ENCODE results near the gene AQP10.
"Not testable (repeated sequence)": the region's sequence is repeated elsewhere in the genome, so short reads cannot be mapped to it uniquely, and the experiment has no call there.

AQP10 gene, protein sequence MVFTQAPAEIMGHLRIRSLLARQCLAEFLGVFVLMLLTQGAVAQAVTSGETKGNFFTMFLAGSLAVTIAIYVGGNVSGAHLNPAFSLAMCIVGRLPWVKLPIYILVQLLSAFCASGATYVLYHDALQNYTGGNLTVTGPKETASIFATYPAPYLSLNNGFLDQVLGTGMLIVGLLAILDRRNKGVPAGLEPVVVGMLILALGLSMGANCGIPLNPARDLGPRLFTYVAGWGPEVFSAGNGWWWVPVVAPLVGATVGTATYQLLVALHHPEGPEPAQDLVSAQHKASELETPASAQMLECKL

DNA sequence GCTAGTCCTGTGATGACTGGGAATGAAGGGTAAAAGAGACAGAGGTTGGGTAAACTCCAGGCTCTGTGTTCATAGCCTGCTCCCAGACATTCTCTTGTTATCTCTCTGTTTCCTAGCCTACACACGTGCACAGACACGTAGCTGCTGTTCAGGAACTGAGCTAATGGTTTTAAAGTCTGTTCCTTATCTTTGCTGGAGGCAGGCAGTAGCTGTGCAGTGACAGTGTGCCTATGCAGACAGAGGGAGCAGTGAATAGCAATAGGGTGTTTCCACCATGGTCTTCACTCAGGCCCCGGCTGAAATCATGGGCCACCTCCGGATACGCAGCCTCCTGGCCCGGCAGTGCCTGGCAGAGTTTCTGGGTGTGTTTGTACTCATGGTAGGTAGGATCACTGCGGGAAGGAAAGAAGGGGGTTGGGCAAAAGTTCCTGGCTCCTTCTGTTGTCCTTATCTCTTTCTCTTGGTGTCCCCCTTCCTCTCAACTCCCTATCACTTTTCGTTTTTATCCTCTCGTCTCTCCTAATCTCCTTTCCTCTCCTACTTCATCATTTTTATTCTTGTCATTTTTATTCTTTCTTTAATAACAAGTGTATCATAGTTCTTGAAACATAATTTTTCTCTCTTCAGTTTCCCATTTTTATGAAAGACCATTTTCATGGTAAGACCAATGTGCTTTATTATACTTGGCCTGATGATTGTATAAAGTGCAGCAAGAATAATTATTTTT, at the start of gene AQP10:
Gene AQP10, plus strand, starts transcription at position 212 of the 727 bp plus-strand sequence. Its CDS starts 63 bp downstream, at position 275.
- DNase-seq (ENCODE audit: low read depth in 2 of 2) = no peak

DNA sequence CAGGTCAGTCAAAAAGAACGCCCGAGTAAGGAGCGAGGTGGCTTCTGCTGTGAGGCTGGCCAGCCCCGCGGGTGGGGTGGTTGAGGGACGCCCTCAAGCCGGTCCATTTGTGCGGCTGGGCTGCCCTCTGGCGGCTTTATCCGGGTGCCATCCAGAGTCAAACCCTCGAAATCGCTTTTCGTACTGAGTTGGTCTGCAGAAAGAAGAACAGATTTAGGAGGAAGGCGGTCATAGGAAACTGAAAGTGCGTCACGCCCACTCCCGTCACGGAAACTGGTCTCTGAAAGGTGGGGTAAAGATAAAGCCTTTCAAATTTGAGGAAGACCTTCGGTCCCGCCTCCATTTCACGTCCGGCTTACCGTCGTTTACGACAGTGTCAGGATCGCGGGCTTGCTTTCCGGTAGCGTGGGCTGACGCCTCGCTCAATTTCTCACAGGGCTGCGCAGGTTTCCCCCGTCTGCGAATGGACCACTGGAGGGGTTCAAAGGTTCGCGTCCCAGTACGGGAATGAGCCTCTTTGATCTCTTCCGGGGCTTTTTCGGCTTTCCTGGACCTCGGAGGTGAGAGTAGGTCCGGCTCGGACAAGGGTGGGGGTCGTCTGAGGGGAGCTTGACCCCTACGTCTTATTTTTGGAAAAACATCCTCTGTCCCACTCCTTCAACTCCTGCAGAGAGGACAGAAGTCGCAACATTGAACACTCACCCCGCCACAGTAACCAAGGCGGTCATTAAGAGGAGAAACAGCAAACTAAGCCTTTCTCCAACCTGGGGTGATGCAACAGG, 48.5 kb upstream of the AQP10 start, which contains the start of gene HAX1:
Gene HAX1, plus strand, starts transcription at position 413 of the 782 bp plus-strand sequence. Its CDS starts 95 bp downstream, at position 508.
- peak; percentile 95 to 97 for DNase-seq (ENCODE audit: low read depth in 2 of 2)

DNA sequence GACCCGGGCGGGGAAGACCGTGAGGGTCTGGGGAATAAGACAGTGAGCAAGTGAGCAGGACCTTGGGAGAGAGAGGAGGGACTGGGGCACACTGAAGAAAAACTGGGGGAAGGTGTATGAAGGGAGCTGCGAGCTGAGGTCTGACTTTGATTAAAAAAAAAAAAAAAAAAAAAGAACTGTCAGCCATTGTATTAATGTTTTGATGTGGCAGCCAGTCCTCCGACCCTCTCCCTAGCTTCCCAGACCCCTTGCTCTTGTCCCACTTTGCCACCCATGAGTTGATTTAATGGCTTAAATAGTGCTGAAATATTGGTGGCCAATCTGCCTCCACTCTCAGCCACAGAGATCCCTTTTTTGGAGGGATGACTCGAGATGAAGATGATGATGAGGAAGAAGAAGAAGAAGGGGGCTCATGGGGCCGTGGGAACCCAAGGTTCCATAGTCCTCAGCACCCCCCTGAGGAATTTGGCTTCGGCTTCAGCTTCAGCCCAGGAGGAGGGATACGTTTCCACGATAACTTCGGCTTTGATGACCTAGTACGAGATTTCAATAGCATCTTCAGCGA, 47.8 kb upstream of the AQP10 start:
- DNase-seq (ENCODE audit: low read depth in 2 of 2) = peak in 1 of 2 donors; percentile 2

DNA sequence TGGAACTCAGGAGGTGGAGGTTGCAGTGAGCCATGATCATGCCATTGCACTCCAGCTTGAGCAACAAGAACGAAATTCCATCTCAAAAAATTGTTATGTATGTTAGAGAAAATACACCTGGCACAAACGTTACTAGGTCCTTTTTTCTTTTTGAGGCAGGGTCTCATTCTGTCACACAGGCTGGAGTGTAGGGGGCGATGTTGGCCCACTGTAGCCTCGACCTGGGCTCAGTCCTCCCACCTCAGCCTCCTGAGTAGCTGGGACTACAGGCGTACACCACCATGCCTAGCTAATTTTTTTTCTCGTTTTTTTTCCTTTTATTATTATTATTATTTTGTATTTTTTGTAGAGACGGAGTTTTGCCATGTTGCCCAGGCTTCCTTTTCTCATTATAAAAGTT, 44.1 kb upstream of the AQP10 start:
- DNase-seq (ENCODE audit: low read depth in 2 of 2) = peak in 1 of 2 donors; percentile 13

DNA sequence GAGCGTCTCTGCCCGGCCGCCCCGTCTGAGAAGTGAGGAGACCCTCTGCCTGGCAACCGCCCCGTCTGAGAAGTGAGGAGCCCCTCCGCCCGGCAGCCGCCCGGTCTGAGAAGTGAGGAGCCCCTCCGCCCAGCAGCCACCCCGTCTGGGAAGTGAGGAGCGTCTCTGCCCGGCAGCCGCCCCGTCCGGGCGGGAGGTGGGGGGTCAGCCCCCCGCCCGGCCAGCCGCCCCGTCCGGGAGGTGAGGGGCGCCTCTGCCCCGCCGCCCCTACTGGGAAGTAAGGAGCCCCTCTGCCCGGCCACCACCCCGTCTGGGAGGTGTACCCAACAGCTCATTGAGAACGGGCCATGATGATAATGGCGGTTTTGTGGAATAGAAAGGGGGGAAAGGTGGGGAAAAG, 33.3 kb upstream of the AQP10 start:
- DNase-seq (ENCODE audit: low read depth in 2 of 2) = not testable (repeated sequence)

DNA sequence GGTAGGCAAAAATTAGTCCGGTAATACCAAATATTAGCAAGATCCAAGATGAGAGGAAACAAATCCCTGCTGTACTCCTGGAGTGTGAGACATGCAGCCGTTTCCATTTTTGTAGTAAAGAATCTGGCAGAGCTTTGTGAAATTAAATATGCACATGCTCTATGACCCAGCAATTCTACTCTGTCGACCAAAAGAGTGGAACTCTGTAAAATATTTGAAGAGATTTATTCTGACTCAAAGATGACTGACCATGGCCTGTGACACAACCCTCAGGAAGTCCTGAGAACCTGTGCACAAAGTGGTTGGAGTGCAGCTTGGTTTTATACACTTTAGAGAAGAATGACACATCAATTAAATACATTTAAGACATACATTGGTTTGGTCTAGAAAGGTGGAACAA, 32.2 kb upstream of the AQP10 start:
- DNase-seq (ENCODE audit: low read depth in 2 of 2) = no peak

DNA sequence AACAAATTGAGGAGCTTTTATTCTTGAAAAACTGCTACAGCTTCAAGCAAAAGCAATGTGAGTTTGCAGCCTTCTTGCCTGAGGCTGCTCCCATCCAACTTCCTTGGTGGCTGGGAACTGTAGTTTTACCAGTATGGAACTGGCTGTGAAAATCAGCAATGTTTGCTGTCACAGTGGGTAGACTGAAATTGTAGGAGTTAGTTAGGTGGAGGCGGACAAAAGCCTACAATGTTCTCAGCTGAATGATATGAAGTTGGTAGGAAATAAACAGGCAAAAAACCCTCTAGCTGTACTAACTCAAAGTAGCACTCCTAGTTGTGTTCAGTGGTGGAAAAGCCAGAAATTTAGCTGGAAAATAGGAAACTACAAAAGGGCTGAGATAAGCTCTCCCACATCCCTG, 30.0 kb upstream of the AQP10 start:
- DNase-seq (ENCODE audit: low read depth in 2 of 2) = no peak

DNA sequence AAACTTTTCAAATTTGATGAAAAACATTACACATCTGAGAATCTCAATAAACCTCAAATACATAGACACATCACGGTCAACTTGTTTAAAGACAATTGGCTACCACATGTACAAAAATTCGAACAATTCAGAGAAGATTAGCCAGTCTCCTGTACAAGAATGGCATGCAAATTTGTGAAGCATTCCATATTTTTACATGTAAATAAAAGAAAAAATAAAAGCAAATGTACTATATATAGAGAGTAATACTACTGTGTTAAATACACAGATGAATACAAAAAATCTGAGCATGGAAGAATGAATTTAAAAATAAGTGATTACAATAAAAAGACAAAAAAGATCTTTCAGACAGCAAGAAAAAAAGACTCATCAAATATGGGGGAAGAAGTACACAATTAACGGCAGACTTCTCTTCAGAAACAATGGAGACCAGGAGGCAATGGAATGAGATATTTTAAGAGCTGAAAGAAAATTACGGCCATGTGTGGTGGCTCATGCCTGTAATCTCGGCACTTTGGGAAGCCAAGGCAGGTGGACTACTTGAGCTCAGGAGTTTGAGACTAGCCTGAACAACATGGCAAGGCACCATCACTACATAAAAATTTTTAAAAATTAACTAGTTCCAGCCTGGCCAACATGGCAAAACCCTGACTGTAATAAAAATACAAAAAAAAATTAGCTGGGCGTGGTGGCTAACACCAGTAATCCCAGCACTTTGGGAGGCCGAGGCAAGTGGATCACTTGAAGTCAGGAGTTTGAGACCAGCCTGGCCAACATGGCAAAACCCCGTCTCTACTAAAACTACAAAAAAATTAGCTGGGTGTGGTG, 25.3 kb upstream of the AQP10 start:
- no peak for DNase-seq (ENCODE audit: low read depth in 2 of 2)

DNA sequence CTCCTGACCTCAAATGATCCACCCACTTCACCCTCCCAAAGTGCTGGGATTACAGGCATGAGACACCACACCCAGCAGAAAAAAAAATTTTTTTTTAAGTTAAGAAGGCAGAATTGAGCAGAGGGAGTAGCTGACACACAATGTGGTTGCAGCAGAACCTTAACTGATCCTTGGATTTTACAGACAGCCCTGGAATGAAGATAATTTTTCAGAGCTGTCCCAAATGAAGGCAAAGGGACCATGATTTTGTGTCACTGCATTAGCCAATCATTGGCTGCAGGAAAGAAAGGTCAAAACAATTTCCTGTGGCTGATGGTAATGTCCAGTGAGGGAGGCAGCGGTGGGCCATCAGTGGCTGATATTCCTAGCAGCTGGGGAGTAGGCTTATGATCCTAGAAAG, 19.3 kb upstream of the AQP10 start:
- no peak for DNase-seq (ENCODE audit: low read depth in 2 of 2)

DNA sequence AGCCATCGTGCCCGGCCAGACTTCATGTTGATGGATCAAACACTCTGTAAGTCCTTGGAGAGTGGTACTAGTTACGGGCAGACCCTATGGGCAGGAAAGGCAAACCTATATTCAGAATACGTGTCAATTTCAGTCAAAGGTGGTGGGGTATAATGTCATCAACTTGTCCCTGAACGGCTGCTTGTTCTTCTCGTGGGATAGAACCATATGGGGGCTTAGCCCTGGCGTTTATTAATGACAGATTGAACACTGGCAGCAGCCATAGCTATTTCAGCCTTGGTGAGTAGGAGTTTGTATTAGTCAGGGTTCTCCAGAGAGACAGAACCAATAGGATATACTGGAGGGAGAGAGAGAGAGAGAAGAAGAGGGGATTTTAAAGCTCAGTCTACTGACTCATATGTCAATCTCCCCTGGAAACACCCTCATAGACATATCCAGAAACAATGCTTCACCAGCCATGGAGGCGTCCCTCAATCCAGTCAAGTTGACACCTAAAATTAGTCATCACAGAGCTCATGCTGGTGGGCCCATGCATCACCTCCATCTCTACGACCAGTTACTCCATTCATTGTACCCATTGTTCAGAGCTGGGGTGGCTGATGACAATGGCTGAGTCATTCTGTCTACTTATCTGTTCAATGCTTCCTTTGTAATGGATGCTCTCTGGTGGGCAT, 16.1 kb upstream of the AQP10 start:
- DNase-seq (ENCODE audit: low read depth in 2 of 2) = peak; percentile 61 to 76

DNA sequence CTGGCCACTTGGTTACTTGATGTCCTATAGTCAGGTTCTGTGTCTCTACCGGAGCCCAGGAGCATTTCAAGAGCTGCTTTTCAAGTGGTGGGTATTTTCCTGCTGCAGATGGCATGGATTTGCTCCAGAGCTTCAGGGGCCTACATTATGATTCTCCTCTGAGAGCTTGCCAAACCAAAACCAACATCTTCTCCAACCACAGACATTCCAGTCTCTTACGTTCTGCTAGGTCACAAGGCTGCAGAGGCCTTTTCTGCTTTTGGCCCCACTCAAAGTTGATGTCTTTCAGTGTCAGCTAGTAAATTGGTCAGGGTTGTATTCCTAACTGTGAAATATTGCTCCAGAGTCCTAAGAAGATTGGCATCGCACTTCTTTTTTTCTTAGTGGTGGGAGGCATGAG, 14.7 kb upstream of the AQP10 start:
- no peak for DNase-seq (ENCODE audit: low read depth in 2 of 2)

DNA sequence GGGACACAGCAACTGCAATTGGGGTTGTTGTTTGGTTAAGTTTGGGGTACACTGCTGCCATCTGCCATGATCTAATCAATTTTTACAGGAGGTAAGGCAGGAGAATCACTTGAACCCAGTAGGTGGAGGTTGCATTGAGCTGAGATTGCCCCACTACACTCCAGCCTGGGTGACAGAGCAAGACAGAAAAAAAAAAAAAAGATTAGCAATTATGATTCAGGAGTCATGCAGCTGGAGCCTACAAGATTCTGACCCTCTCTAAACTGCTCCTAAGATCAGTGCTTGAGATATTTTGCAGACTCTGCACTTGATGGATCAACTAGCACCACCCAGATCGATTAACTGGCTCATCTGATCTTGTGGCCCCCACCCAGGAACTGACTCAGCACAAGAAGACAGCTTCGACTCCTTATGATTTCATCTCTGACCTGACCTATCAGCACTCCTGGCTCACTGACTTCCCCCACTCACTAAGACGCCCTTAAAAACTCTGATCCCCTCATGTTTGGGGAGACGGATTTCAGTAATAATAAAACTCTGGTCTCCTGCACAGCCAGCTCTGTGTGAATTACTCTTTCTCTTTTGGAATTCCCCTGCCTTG, 13.1 kb upstream of the AQP10 start:
- DNase-seq (ENCODE audit: low read depth in 2 of 2) = not testable (repeated sequence)

DNA sequence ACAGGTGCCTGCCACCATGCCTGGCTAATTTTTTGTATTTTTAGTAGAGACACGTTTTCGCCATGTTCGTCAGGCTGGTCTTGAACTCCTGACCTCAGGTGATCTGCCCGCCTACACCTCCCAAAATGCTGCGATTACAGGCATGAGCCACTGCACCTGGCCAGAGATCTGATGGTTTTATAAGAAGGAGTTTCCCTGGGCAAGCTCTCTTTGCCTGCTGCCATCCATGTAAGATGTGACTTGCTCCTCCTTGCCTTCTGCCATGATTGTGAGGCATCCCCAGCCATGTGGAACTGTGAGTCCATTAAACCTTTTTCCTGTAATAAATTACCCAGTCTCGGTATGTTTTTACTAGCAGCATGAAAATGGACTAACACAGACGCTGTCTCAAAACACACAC, 11.8 kb upstream of the AQP10 start:
- DNase-seq (ENCODE audit: low read depth in 2 of 2) = not testable (repeated sequence)

DNA sequence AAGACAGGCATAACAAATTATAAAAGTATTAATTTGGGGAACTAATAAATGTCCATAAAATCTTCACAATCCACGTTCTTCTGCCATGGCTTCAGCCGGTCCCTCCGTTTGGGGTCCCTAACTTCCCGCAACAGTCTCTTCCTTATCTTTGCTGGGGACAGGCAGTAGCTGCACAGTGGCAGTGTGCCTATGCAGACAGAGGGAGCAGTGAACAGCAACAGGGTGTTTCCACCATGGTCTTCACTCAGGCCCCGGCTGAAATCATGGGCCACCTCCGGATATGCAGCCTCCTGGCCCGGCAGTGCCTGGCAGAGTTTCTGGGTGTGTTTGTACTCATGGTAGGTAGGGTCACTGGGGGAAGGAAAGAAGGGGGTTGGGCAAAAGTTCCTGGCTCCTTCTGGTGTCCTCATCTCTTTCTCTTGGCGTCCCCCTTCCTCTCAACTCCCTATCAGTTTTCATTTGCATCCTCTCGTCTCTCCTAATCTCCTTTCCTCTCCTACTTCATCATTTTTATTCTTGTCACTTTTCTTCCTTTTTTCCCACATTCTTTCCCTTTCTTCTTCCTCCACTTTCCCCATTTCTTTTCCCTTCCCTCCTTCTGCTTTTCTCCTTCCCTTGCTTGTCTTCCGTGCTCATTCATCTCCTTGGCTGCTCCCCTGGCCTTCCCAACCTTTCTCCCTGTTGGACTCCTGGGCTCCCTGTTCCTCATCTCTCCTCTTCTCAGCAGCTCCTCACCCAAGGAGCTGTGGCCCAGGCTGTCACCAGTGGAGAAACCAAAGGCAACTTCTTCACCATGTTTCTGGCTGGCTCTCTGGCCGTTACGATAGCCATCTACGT, 8.4 kb upstream of the AQP10 start:
- DNase-seq (ENCODE audit: low read depth in 2 of 2) = not testable (repeated sequence)

DNA sequence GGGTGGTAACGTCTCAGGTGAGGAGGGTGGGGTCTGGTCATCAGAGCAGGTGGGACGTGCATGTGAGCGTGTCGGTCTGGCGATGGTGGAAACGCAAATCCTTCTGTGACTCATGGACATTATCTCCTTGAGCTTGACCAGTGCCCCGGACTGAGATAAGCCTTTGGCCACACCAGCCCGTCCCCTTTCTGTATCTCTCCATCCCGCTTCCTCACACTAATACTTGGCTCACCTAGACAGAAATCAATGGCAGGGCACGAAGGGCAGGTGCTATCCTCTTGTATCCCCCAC, 7.9 kb upstream of the AQP10 start:
- no peak for DNase-seq (ENCODE audit: low read depth in 2 of 2)

DNA sequence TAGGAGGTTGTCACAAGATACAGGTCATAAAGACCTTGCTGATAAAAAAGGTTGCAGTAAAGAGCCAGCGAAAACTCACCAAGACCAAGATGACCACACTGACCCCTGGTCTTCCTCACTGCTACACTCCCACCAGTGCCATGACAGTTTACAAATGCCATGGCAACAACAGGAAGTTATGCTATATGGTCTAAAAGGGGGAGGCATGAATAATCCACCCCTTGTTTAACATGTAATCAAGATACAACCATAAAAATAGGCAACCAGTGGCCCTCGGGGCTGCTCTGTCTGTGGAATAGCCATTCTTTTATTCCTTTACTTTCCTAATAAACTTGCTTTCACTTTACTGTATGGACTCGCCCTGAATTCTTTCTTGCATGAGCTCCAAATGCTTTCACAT, 6.7 kb upstream of the AQP10 start:
- DNase-seq (ENCODE audit: low read depth in 2 of 2) = not testable (repeated sequence)

DNA sequence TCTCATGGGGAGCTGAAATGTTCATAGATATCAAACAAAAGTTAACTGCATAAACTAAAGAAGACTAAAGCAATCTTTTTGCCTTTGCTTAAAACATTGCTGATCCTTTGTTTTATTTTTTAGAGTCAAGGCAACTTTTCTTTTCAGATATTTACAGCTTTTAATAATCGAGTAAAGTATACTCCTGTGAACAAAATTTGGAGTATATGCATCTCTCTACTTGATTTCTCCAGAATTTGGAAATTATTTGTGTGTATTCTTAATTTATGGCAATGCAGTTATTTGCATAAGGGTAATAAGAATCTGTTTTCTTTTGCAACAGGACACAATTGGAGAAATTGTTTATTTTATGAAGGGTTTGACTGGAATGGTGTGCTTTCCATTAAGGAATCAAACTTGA, 4.2 kb upstream of the AQP10 start:
- no peak for DNase-seq (ENCODE audit: low read depth in 2 of 2)

DNA sequence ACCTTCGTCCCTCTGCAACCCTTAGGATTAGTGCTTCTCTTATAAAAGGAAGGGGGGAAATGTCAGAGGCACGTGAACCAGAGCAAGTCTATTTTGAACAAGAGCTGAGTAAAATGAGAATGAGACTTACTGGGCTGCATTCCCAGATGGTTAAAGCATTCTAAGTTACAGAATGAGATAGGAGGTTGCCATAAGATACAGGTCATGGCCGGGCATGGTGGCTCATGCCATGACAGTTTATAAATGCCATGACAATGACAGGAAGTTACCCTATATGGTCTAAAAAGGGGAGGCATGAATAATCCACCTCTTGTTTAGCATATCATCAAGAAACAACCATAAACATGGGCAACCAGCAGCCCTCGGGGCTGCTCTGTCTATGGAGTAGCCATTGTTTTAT, 2.5 kb upstream of the AQP10 start:
- no peak for DNase-seq (ENCODE audit: low read depth in 2 of 2)

DNA sequence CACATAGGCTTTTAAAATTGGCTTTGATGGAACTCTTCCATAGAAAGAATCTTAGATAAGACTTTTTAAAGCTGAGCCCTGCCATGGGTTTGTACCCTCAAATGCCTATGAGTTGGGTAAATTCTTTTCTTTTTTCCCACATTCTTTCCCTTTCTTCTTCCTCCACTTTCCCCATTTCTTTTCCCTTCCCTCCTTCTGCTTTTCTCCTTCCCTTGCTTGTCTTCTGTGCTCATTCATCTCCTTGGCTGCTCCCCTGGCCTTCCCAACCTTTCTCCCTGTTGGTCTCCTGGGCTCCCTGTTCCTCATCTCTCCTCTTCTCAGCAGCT, 679 bp downstream of the AQP10 start:
- DNase-seq (ENCODE audit: low read depth in 2 of 2) = not testable (repeated sequence)

DNA sequence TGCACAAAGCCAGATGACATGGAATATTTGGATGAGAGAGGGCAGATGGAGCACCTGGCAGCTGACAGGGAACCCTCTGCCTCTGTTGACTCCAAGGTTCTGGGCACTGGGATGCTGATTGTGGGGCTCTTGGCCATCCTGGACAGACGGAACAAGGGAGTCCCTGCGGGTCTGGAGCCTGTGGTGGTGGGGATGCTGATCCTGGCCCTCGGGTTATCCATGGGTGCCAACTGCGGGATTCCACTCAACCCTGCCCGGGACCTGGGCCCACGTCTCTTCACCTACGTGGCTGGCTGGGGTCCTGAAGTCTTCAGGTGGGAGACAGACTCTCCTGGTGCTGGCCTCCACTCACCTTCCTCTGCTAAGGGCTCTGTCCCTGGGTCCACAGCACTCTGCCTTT, 2.6 kb downstream of the AQP10 start:
- no peak for DNase-seq (ENCODE audit: low read depth in 2 of 2)
